GM23338 (cell line): ENCODE results near the gene ZNF609. TPM values are rescaled to one million over a fixed set of nuclear protein-coding genes. Genes with fewer than 3 reads are reported as not detected.

ENCODE experiments used
- CREB1 ChIP-seq: fragments of 250-450 bp; sonication (Bioruptor Pico); IDR thresholded peaks from 2 replicates; pipeline ENCODE4 v1.5.0; 2020; ENCODE audit warnings: low read depth, mild to moderate bottlenecking, moderate library complexity
- CTCF ChIP-seq, 2 experiments: fragments of 200-600 bp in 1 of 2; sonication (generic) in 1 of 2; conservative IDR thresholded peaks; 2 replicates each; pipeline versions ENCODE4 v1.5.1 to v1.6.1; 2016 to 2017; ENCODE audit warnings: antibody characterized with exemption in 2 of 2, low read depth in 2 of 2, mild to moderate bottlenecking in 2 of 2, moderate library complexity in 1 of 2
- EZH2 ChIP-seq: fragments of 200-600 bp; sonication (generic); IDR thresholded peaks from one replicate; pipeline ENCODE4 v1.8.0; 2017; ENCODE audit warnings: antibody characterized with exemption, mild to moderate bottlenecking, low read depth; ENCODE audit not compliant: unreplicated experiment
- EZH2phosphoT487 ChIP-seq: fragments of 200-600 bp; sonication (generic); IDR thresholded peaks from one replicate; pipeline ENCODE4 v1.8.1; 2018; ENCODE audit warnings: antibody characterized with exemption; ENCODE audit not compliant: unreplicated experiment
- NANOG ChIP-seq: IDR thresholded peaks from 2 replicates; pipeline ENCODE4 v1.6.1; 2016; ENCODE audit warnings: antibody characterized with exemption, borderline replicate concordance
- REST ChIP-seq: IDR thresholded peaks from one replicate; pipeline ENCODE4 v1.6.1; 2018; ENCODE audit warnings: antibody characterized with exemption; ENCODE audit not compliant: unreplicated experiment
- ZNF114 ChIP-seq: fragments of 250-450 bp; sonication (Bioruptor Pico); IDR thresholded peaks from 2 replicates; pipeline ENCODE4 v1.5.0; 2020; ENCODE audit warnings: mild to moderate bottlenecking, moderate library complexity
- ZNF331 ChIP-seq: fragments of 250-450 bp; sonication (Bioruptor Pico); IDR thresholded peaks from 2 replicates; pipeline ENCODE4 v1.5.0; 2020; ENCODE audit warnings: low read depth, mild to moderate bottlenecking, moderate library complexity
- polyA plus RNA-seq: library from polyadenylated mRNA; unstranded; fragments of >200 nt; fragmentation: Nextera tagmentation; extraction: Ambion mirVana; gene quantifications from 2 replicates; pipeline ENCODE4 v1.2.1, GENCODE V29; 2016
- total RNA-seq: library from RNA; depleted of rRNA; stranded (reverse); fragments of >200 nt; shearing (Covaris generic); gene quantifications from 2 replicates; pipeline ENCODE4 v1.2.3, GENCODE V29; 2014
- TF ChIP-seq, protein P1 (sequence below): fragments of 250-450 bp; sonication (Bioruptor Pico); IDR thresholded peaks from 2 replicates; pipeline ENCODE4 v1.5.0; 2020; ENCODE audit warnings: mild to moderate bottlenecking, moderate library complexity

ZNF609 gene
- total and polyA plus RNA-seq, 2 experiments from 2014 or later, result 26.4 to 40.2 TPM

- TF ChIP-seq, protein P1, sequence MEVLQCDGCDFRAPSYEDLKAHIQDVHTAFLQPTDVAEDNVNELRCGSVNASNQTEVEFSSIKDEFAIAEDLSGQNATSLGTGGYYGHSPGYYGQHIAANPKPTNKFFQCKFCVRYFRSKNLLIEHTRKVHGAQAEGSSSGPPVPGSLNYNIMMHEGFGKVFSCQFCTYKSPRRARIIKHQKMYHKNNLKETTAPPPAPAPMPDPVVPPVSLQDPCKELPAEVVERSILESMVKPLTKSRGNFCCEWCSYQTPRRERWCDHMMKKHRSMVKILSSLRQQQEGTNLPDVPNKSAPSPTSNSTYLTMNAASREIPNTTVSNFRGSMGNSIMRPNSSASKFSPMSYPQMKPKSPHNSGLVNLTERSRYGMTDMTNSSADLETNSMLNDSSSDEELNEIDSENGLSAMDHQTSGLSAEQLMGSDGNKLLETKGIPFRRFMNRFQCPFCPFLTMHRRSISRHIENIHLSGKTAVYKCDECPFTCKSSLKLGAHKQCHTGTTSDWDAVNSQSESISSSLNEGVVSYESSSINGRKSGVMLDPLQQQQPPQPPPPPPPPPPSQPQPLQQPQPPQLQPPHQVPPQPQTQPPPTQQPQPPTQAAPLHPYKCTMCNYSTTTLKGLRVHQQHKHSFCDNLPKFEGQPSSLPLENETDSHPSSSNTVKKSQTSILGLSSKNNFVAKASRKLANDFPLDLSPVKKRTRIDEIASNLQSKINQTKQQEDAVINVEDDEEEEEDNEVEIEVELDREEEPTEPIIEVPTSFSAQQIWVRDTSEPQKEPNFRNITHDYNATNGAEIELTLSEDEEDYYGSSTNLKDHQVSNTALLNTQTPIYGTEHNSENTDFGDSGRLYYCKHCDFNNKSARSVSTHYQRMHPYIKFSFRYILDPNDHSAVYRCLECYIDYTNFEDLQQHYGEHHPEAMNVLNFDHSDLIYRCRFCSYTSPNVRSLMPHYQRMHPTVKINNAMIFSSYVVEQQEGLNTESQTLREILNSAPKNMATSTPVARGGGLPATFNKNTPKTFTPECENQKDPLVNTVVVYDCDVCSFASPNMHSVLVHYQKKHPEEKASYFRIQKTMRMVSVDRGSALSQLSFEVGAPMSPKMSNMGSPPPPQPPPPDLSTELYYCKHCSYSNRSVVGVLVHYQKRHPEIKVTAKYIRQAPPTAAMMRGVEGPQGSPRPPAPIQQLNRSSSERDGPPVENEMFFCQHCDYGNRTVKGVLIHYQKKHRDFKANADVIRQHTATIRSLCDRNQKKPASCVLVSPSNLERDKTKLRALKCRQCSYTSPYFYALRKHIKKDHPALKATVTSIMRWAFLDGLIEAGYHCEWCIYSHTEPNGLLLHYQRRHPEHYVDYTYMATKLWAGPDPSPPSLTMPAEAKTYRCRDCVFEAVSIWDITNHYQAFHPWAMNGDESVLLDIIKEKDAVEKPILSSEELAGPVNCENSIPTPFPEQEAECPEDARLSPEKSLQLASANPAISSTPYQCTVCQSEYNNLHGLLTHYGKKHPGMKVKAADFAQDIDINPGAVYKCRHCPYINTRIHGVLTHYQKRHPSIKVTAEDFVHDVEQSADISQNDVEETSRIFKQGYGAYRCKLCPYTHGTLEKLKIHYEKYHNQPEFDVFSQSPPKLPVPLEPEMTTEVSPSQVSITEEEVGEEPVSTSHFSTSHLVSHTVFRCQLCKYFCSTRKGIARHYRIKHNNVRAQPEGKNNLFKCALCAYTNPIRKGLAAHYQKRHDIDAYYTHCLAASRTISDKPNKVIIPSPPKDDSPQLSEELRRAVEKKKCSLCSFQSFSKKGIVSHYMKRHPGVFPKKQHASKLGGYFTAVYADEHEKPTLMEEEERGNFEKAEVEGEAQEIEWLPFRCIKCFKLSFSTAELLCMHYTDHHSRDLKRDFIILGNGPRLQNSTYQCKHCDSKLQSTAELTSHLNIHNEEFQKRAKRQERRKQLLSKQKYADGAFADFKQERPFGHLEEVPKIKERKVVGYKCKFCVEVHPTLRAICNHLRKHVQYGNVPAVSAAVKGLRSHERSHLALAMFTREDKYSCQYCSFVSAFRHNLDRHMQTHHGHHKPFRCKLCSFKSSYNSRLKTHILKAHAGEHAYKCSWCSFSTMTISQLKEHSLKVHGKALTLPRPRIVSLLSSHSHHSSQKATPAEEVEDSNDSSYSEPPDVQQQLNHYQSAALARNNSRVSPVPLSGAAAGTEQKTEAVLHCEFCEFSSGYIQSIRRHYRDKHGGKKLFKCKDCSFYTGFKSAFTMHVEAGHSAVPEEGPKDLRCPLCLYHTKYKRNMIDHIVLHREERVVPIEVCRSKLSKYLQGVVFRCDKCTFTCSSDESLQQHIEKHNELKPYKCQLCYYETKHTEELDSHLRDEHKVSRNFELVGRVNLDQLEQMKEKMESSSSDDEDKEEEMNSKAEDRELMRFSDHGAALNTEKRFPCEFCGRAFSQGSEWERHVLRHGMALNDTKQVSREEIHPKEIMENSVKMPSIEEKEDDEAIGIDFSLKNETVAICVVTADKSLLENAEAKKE (CRISPR knock-in tag), result no peak
- TF ChIP-seq CREB1 (CRISPR knock-in tag) (no peak), ZNF331 (CRISPR knock-in tag) (no peak), EZH2 (no peak), EZH2phosphoT487 (no peak), NANOG (no peak), REST (no peak), CTCF (conservative IDR thresholded peaks at IDR 0.05; ENCODE audit: low read depth in 2 of 2) (no peak), ZNF114 (no peak)
Observed at GRCh38 chr15:64425221-64425620, 35.2 kb upstream of the ZNF609 start (continued).
